GM04503 (cell line): ENCODE data around the gene KCNK10.
A peak's percentile ranks its signal among the peaks of the same experiment; 100 is the strongest.

ENCODE experiments used
- DNase-seq: peaks from one replicate; pipeline ENCODE4 v3.0.0-alpha.2; 2012; ENCODE audit warnings: low read depth

Gene KCNK10

GRCh38 chr14:88227693-88228092 is 95.4 kb downstream of the KCNK10 start:
- no peak for DNase-seq

GRCh38 chr14:88225721-88226120 is 97.3 kb downstream of the KCNK10 start:
- DNase-seq = no peak

GRCh38 chr14:88218119-88218915 is 104.8 kb downstream of the KCNK10 start:
- no peak for DNase-seq

- no peak for DNase-seq
Observed at GRCh38 chr14:88212691-88213090, 110.4 kb downstream of the KCNK10 start.

GRCh38 chr14:88210426-88210825 is 112.6 kb downstream of the KCNK10 start:
- no peak for DNase-seq

GRCh38 chr14:88209273-88209672 is 113.8 kb downstream of the KCNK10 start:
- no peak for DNase-seq

GRCh38 chr14:88208858-88209257 is 114.2 kb downstream of the KCNK10 start:
- no peak for DNase-seq

GRCh38 chr14:88204221-88204620 is 118.8 kb downstream of the KCNK10 start:
- DNase-seq = no peak

- DNase-seq = no peak
Observed at GRCh38 chr14:88203291-88203690, 119.8 kb downstream of the KCNK10 start.

- no peak for DNase-seq
Observed at GRCh38 chr14:88202286-88202685, 120.8 kb downstream of the KCNK10 start.

- DNase-seq = no peak
Observed at GRCh38 chr14:88201851-88202250, 121.2 kb downstream of the KCNK10 start.

- DNase-seq = no peak
Observed at GRCh38 chr14:88199882-88200281, 123.2 kb downstream of the KCNK10 start.

- DNase-seq = no peak
Observed at GRCh38 chr14:88198446-88198845, 124.6 kb downstream of the KCNK10 start.

- DNase-seq = no peak
Observed at GRCh38 chr14:88196925-88197324, 126.1 kb downstream of the KCNK10 start.

- DNase-seq = no peak
Observed at GRCh38 chr14:88196116-88196890, 126.8 kb downstream of the KCNK10 start.

GRCh38 chr14:88195676-88196075 is 127.4 kb downstream of the KCNK10 start:
- no peak for DNase-seq

- no peak for DNase-seq
Observed at GRCh38 chr14:88194531-88194930, 128.5 kb downstream of the KCNK10 start.

GRCh38 chr14:88191605-88192004 is 131.5 kb downstream of the KCNK10 start:
- DNase-seq = no peak

- DNase-seq = peak; percentile 48
Observed at GRCh38 chr14:88189417-88190191, 133.5 kb downstream of the KCNK10 start.

GRCh38 chr14:88188745-88189416 is 134.2 kb downstream of the KCNK10 start:
- no peak for DNase-seq

- no peak for DNase-seq
Observed at GRCh38 chr14:88185843-88186242, 137.2 kb downstream of the KCNK10 start.

GRCh38 chr14:88184956-88185355 is 138.1 kb downstream of the KCNK10 start:
- no peak for DNase-seq
